ENCODE results near the gene SLC30A7. TPM values are rescaled to one million over a fixed set of nuclear protein-coding genes. Genes with fewer than 3 reads are reported as not detected.

SLC30A7 gene
- total RNA-seq, 2 donors from 2014 or later: 19.8 to 31.0 TPM

GRCh38 chr1:101013776-101014175 is 117.9 kb downstream of the SLC30A7 start:
- WGBS: 54% methylated on average over 1 of the region's 1 CpG

GRCh38 chr1:101017448-101017847 is 121.6 kb downstream of the SLC30A7 start:
- DNase-seq (ENCODE audit: low spot score): no peak

More at GRCh38 chr1:101013776-101014175, 117.9 kb downstream of the SLC30A7 start:
- DNase-seq (ENCODE audit: low spot score): no peak
- Histone ChIP-seq H3K4me3 (no peak overlapping the region), H3K36me3 (no peaks in the 10 kb centered on the region), H3K27ac (no peak overlapping the region), H3K27me3 (replicated peaks; ENCODE audit: insufficient read depth) (no peaks in the 10 kb centered on the region), H3K9me3 (no peaks in the 10 kb centered on the region), H3K4me1 (replicated peaks) (no peaks in the 10 kb centered on the region)
- TF ChIP-seq POLR2A (IDR thresholded peaks at IDR 0.05) (no peak), POLR2AphosphoS5 (IDR thresholded peaks at IDR 0.05) (no peak), CTCF (IDR thresholded peaks at IDR 0.05) (no peak)
- intact Hi-C loops (cut with DNase I): no loop called here

GRCh38 chr1:101022294-101022693 is 126.4 kb downstream of the SLC30A7 start:
- 70% methylated on average over 3 of the region's 3 CpGs for WGBS
- DNase-seq (ENCODE audit: low spot score): no peak
- Histone ChIP-seq H3K27ac (no peak overlapping the region), H3K36me3 (no peaks in the 10 kb centered on the region), H3K4me1 (replicated peaks) (no peaks in the 10 kb centered on the region), H3K27me3 (replicated peaks; ENCODE audit: insufficient read depth) (no peaks in the 10 kb centered on the region), H3K9me3 (no peaks in the 10 kb centered on the region), H3K4me3 (no peak overlapping the region)
- no peak for TF ChIP-seq POLR2AphosphoS5 (IDR thresholded peaks at IDR 0.05)
- no peak for TF ChIP-seq POLR2A (IDR thresholded peaks at IDR 0.05)
- TF ChIP-seq CTCF (IDR thresholded peaks at IDR 0.05): no peak
- intact Hi-C loops (cut with DNase I): no loop called here

More at GRCh38 chr1:101017448-101017847, 121.6 kb downstream of the SLC30A7 start:
- 83% methylated on average over 1 of the region's 1 CpG for WGBS
- TF ChIP-seq POLR2A (IDR thresholded peaks at IDR 0.05) (no peak), CTCF (IDR thresholded peaks at IDR 0.05) (no peak), POLR2AphosphoS5 (IDR thresholded peaks at IDR 0.05) (no peak)
- Histone ChIP-seq H3K27ac (no peak overlapping the region), H3K9me3 (no peaks in the 10 kb centered on the region), H3K4me3 (no peak overlapping the region), H3K4me1 (replicated peaks) (no peaks in the 10 kb centered on the region), H3K36me3 (no peaks in the 10 kb centered on the region), H3K27me3 (replicated peaks; ENCODE audit: insufficient read depth) (no peaks in the 10 kb centered on the region)
- intact Hi-C loops (cut with DNase I): no loop called here

GRCh38 chr1:101025283-101025656 is 129.4 kb downstream of the SLC30A7 start:
- under 1% methylated on average over 9 of the region's 9 CpGs for WGBS
- Histone ChIP-seq H3K4me1 (replicated peaks) (no peaks in the 10 kb centered on the region), H3K4me3 (peak overlapping the region; percentile 55 to 56), H3K27me3 (replicated peaks; ENCODE audit: insufficient read depth) (no peaks in the 10 kb centered on the region), H3K36me3 (no peaks in the 10 kb centered on the region), H3K27ac (peak overlapping the region; percentile 73), H3K9me3 (no peaks in the 10 kb centered on the region)
- no peak for DNase-seq (ENCODE audit: low spot score)
- TF ChIP-seq POLR2AphosphoS5 (IDR thresholded peaks at IDR 0.05): no peak
- no peak for TF ChIP-seq CTCF (IDR thresholded peaks at IDR 0.05)
- TF ChIP-seq POLR2A (IDR thresholded peaks at IDR 0.05): no peak
- intact Hi-C loops (cut with DNase I): loop anchor here (5.0 kb wide), 1 partner anchor 212 kb away; the partner anchor contains the start of gene S1PR1

- Histone ChIP-seq H3K27me3 (replicated peaks; ENCODE audit: insufficient read depth) (no peaks in the 10 kb centered on the region), H3K36me3 (no peaks in the 10 kb centered on the region), H3K4me3 (peak within 1 kb of the TSS; percentile 55 to 56), H3K4me1 (replicated peaks) (no peaks in the 10 kb centered on the region), H3K27ac (peak within 1 kb of the TSS; percentile 73), H3K9me3 (no peaks in the 10 kb centered on the region)
- DNase-seq (ENCODE audit: low spot score): peak; percentile 84
- 0% methylated on average over 37 of the region's 37 CpGs for WGBS
- intact Hi-C loops (cut with DNase I): loop anchor here (5.0 kb wide), 1 partner anchor 211 kb away; the partner anchor contains the start of gene S1PR1
- TF ChIP-seq POLR2A (IDR thresholded peaks at IDR 0.05) (no peak), POLR2AphosphoS5 (IDR thresholded peaks at IDR 0.05) (peak; percentile 72), CTCF (IDR thresholded peaks at IDR 0.05) (peak in 1 of 4 experiments; percentile 10)
These were observed 130.0 kb downstream of the SLC30A7 start, which contains the start of gene DPH5 for GRCh38 chr1:101025657-101026429. TSS of gene DPH5 (minus strand) at chr1:101025784. CDS start at chr1:101025443, 341 bp downstream.

Measured in prostate gland (tissue), 2 donors.